Psoas muscle (tissue), 8 donors: Measurements from ENCODE around the gene GLP1R. TPM values are rescaled to one million over a fixed set of nuclear protein-coding genes. Genes with fewer than 3 reads are reported as not detected.
A peak's percentile ranks its signal among the peaks of the same experiment; 100 is the strongest.
"Not testable (repeated sequence)": the region's sequence is repeated elsewhere in the genome, so short reads cannot be mapped to it uniquely, and the experiment has no call there.

Experiments
- ATAC-seq, 4 donors: fragments of 200-7000 bp; cut with Tn5 transposase; one replicate each; pipeline ENCODE4 v1.9.1; 2020; ENCODE audit warnings: moderate library complexity in 3 of 4, mild to moderate bottlenecking in 2 of 4
- DNase-seq, 2 donors: peaks; one replicate each; pipeline ENCODE4 v3.0.0-alpha.2; 2020
- H3K27ac ChIP-seq: fragments of 200-600 bp; one replicate; pipeline ENCODE4 v1.8.0; 2022
- H3K27me3 ChIP-seq, 3 donors: fragments of 200-600 bp in 1 of 3; one replicate each; pipeline versions ENCODE4 v1.6.1 to v1.8.0; 2013 to 2022; ENCODE audit warnings: low read length in 2 of 3, mild to moderate bottlenecking in 2 of 3, moderate library complexity in 1 of 3; ENCODE audit not compliant: insufficient read depth in 3 of 3
- H3K36me3 ChIP-seq, 2 donors: fragments of 200-600 bp in 1 of 2; one replicate each; pipeline versions ENCODE4 v1.6.1 to v1.8.0; 2013 to 2022; ENCODE audit warnings: low read depth in 1 of 2, mild to moderate bottlenecking in 1 of 2, moderate library complexity in 1 of 2; ENCODE audit not compliant: insufficient read depth in 1 of 2
- H3K4me1 ChIP-seq: fragments of 200-600 bp; one replicate; pipeline ENCODE4 v1.8.0; 2022
- H3K4me3 ChIP-seq: fragments of 200-600 bp; one replicate; pipeline ENCODE4 v1.8.0; 2022; ENCODE audit warnings: mild to moderate bottlenecking
- H3K9me3 ChIP-seq: fragments of 200-600 bp; one replicate; pipeline ENCODE4 v1.8.0; 2022
- WGBS, 3 donors: extraction: QIAGEN DNeasy Blood & Tissue Kit; methylation state at CpG; one replicate each; pipeline versions ENCODE4 v1.1.6 to v1.1.7; 2013; 5-methylcytosine and 5-hydroxymethylcytosine counted together
- intact Hi-C, 2 donors: fragments of 100-400 bp; cut with DNase I; formaldehyde crosslinking; loops; one replicate each; pipeline versions ENCODE4 v1.11.0 to v1.14.2; 2022
- polyA plus RNA-seq, 3 donors: library from polyadenylated mRNA; stranded (reverse); fragments of 200-250 nt; gene quantifications; one replicate each; pipeline ENCODE4 v1.2.3, GENCODE V29; 2013
- total RNA-seq, 4 donors: library from RNA; stranded (reverse); fragmentation: NEBNext Ultra II Directional in 2 of 4; extraction: Animal tissue kit (Norgen Biotek cat#: 25700) in 2 of 4; gene quantifications; one replicate each; pipeline versions ENCODE4 v1.2.1 to v1.2.4, GENCODE V29; 2021 to 2023
- TF ChIP-seq, protein P1 (sequence below): fragments of 200-600 bp; IDR thresholded peaks from one replicate; pipeline ENCODE4 v1.8.0; 2022; ENCODE audit warnings: antibody characterized with exemption
- donor health status: healthy with polysubstance abuse.
- donor health status: DM: no; HTN: no; CAD: no; lungs with moderate emphysema.
- donor health status: Bipolar disorder and iron deficiency.
- donor health status: healthy.
- donor health status: DM: yes; HTN: yes; CAD: no.
- donor health status: DM: no; HTN: no; CAD: no.
- donor health status: DM: no; HTN: no; CAD: no.
- donor health status: DM: yes; HTN: yes; CAD: no.

The GLP1R gene
- total and polyA plus RNA-seq, 7 donors: not detected

DNA sequence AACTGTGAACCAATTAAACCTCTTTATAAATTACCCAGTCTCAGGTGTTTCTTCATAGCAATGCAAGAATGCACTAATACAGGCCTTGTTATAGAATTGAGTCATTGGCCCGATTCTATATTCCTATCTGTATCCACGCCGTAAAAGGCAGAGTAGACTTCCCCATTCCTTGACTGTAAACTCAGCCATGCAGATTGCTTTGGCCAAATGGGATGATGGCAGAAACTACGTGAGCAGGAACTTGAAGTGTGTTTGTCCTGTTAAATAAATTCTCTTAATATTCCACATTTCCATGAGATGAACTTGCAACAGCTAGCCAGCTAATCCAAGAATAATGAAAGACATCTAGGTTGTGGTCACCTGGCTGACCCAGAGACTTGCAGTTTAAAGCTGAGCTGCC is 70.3 kb downstream of the GLP1R start:
- H3K27me3 ChIP-seq: no peaks in the 10 kb centered on the region
- no peaks in the 10 kb centered on the region for H3K9me3 ChIP-seq
- no peaks in the 10 kb centered on the region for H3K36me3 ChIP-seq
- peaks cover 9% of the 10 kb centered on the region for H3K4me1 ChIP-seq
- intact Hi-C loops: no loop called here
- DNase-seq: no peak
- WGBS, 3 donors: 91 to 94% (median 91%) methylated on average over 4 of the region's 4 CpGs
- no peak overlapping the region for H3K4me3 ChIP-seq
- no peak overlapping the region for H3K27ac ChIP-seq
- ATAC-seq: no peak
- TF ChIP-seq, protein P1, sequence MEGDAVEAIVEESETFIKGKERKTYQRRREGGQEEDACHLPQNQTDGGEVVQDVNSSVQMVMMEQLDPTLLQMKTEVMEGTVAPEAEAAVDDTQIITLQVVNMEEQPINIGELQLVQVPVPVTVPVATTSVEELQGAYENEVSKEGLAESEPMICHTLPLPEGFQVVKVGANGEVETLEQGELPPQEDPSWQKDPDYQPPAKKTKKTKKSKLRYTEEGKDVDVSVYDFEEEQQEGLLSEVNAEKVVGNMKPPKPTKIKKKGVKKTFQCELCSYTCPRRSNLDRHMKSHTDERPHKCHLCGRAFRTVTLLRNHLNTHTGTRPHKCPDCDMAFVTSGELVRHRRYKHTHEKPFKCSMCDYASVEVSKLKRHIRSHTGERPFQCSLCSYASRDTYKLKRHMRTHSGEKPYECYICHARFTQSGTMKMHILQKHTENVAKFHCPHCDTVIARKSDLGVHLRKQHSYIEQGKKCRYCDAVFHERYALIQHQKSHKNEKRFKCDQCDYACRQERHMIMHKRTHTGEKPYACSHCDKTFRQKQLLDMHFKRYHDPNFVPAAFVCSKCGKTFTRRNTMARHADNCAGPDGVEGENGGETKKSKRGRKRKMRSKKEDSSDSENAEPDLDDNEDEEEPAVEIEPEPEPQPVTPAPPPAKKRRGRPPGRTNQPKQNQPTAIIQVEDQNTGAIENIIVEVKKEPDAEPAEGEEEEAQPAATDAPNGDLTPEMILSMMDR: no peak

DNA sequence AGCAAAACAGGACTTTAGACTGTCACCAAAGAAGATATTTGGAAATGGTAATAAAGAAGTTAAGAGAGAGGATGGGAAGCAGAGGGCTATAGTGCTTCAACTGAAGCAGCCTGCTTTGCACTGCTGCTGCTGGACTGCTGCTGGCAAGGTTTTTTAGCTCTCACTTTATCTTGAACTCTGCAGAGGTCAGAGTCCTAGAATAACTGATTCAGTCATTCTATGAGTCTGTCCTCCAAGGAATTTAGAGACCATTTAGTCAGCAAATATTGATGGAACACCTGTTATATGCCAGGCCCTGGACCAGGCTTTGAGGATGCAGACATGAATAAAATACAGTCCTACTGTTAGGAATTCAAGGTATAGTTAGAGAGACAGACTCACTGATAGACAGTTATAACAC is 75.5 kb downstream of the GLP1R start:
- TF ChIP-seq, protein P1: no peak
- Histone ChIP-seq H3K27me3 (peaks cover 0 to 2% (median 0%) of the 10 kb centered on the region in 3 donors), H3K9me3 (no peaks in the 10 kb centered on the region), H3K36me3 (no peaks in the 10 kb centered on the region), H3K27ac (no peak overlapping the region), H3K4me1 (no peaks in the 10 kb centered on the region), H3K4me3 (no peak overlapping the region)
- peak in 3 of 4 donors; percentile 21 to 67 (median 36) for ATAC-seq
- intact Hi-C loops: no loop called here
- DNase-seq: no peak

DNA sequence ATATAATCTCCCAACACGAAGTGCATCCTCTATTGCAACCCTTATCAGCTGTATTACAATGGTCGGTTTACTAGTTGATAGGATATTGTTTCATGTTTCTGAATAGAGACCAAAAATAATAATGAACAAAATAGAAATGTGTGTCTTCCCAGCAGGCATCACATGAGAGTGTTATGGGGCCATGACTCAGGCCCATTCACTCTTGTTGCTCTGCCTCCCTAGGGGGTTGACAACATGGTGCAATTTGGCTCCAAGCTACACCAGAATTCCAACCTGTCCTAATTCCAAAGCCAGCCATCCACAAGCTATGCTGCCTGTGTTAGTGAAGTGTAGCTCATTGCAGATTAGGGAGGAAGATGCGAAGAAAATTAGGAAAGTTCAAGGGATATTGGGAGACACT is 79.5 kb downstream of the GLP1R start:
- intact Hi-C loops: no loop called here
- no peaks in the 10 kb centered on the region for H3K36me3 ChIP-seq
- DNase-seq: no peak

DNA sequence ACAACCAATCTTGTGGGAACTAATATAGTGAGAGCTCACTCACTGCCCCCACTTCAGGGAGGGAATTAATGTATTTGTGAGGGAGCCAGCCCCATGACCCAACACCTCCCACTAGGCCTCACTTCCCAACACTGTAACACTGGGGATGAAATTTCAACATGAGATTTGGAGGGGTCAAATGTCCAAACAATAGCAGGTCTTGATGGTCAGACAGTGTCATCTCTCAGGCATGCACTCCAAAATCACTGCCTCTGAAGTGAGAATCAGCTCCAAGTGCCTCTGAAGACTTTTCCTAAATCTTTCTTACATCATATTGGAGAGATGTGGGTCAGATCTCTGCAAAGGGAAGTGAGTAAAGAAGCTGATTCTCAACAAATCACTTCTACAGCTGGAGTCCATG is 80.3 kb downstream of the GLP1R start:
- no peaks in the 10 kb centered on the region for H3K36me3 ChIP-seq
- no peaks in the 10 kb centered on the region for H3K9me3 ChIP-seq
- ATAC-seq (no peak), DNase-seq (no peak)
- no peak overlapping the region for H3K4me3 ChIP-seq
- H3K27ac ChIP-seq: no peak overlapping the region
- intact Hi-C loops: no loop called here
- TF ChIP-seq, protein P1: no peak
- H3K27me3 ChIP-seq: peaks cover 0 to 2% (median 0%) of the 10 kb centered on the region in 3 donors
- no peaks in the 10 kb centered on the region for H3K4me1 ChIP-seq

More for the DNA sequence above, 79.5 kb downstream of the GLP1R start:
- Histone ChIP-seq H3K27ac (no peak overlapping the region), H3K9me3 (no peaks in the 10 kb centered on the region), H3K4me1 (no peaks in the 10 kb centered on the region), H3K27me3 (peaks cover 0 to 2% (median 0%) of the 10 kb centered on the region in 3 donors), H3K4me3 (no peak overlapping the region)
- ATAC-seq: peak in 1 of 4 donors; percentile 43
- TF ChIP-seq, protein P1: no peak
- WGBS, 3 donors: 73 to 79% (median 75%) methylated on average over 3 of the region's 3 CpGs

DNA sequence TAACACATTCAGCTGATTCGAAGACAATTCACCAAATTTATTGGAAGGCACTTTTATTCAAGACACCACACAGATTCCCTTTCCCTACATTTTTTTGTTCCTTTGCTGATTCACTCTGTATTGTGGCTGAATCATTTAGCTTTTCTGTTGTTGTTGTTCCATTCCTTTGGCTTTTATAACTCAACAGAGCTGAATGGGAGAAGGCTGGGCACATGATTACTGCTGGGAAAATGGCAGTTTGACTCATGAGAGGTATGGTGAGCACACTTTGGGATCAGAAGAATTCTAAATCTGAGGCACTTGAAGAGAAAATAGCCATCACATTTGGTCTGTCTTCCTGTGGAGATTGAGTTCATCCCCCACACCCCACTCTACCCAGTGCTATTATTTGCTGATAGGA is 82.1 kb downstream of the GLP1R start:
- DNase-seq: no peak
- 92 to 98% (median 97%) methylated on average over 1 of the region's 1 CpG for WGBS, 3 donors

DNA sequence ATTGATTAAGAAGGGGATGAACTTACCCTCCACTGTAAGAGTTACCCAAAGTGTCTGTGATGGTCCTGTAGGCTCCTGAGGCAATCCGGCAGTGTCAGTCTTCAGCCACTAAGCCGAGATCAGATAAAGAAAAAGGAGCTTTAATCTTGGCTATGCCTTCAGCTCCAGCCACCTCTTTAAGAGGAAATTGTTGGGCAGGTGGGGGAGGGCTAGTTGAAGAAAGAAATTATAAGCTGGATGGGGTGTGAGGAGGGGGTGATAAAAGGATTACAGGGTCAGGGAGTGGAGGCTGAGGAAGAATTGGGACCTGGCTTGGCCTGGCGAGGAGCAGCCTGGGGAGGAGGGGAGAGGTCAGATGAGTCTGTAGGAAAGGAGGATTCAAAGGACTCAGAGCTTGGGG is 86.2 kb downstream of the GLP1R start:
- H3K4me1 ChIP-seq, H3K36me3 ChIP-seq, ATAC-seq, H3K27ac ChIP-seq, H3K4me3 ChIP-seq, H3K27me3 ChIP-seq, DNase-seq, intact Hi-C loops: not testable (repeated sequence)
- WGBS, 3 donors: 73 to 89% (median 80%) methylated on average over 3 of the region's 3 CpGs
- H3K9me3 ChIP-seq: peaks cover 11% of the 10 kb centered on the region

More for the DNA sequence above, 82.1 kb downstream of the GLP1R start:
- intact Hi-C loops: no loop called here
- Histone ChIP-seq H3K27ac (no peak overlapping the region), H3K4me1 (no peaks in the 10 kb centered on the region), H3K27me3 (no peaks in the 10 kb centered on the region), H3K4me3 (no peak overlapping the region), H3K9me3 (no peaks in the 10 kb centered on the region), H3K36me3 (no peaks in the 10 kb centered on the region)
- ATAC-seq: no peak
- TF ChIP-seq, protein P1: no peak

DNA sequence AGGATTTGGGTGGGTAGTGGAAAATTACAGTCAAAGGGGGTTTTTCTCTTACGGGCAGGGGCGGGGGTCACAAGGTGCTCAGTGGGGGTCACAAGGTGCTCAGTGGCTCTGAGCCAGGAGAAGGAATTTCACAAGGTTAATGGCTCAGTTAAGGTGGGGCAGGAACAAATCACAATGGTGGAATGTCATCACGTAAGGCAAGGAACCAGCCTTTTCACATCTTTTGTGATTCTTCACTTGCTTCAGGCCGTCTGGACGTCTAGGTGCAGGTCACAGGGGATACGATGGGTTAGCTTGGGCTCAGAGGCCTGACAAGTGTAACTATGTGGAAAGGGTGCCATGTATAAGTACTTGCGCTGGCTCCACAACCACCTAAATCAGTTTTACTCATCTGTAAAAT is 87.6 kb downstream of the GLP1R start:
- intact Hi-C loops, H3K27me3 ChIP-seq: not testable (repeated sequence)
- WGBS, 3 donors: 75 to 76% (median 76%) methylated on average over 7 of the region's 7 CpGs

More for the DNA sequence above, 87.6 kb downstream of the GLP1R start:
- not testable (repeated sequence) for H3K36me3 ChIP-seq, H3K4me1 ChIP-seq, H3K27ac ChIP-seq, DNase-seq, H3K4me3 ChIP-seq, ATAC-seq
- H3K9me3 ChIP-seq: peaks cover 11% of the 10 kb centered on the region
